Measurements from ENCODE around the gene ARHGEF18.

Gene ARHGEF18

GRCh38 chr19:7386769-7387168, 38.0 kb downstream of the ARHGEF18 start:
- Histone ChIP-seq H3K9me3 (no peaks in the 10 kb centered on the region), H3K36me3 (peaks cover 0 to 14% (median 6%) of the 10 kb centered on the region in 3 donors), H3K27ac (no peak overlapping the region), H3K4me3 (no peak overlapping the region), H3K4me1 (no peaks in the 10 kb centered on the region), H3K27me3 (no peaks in the 10 kb centered on the region)
- TF ChIP-seq, protein P1, sequence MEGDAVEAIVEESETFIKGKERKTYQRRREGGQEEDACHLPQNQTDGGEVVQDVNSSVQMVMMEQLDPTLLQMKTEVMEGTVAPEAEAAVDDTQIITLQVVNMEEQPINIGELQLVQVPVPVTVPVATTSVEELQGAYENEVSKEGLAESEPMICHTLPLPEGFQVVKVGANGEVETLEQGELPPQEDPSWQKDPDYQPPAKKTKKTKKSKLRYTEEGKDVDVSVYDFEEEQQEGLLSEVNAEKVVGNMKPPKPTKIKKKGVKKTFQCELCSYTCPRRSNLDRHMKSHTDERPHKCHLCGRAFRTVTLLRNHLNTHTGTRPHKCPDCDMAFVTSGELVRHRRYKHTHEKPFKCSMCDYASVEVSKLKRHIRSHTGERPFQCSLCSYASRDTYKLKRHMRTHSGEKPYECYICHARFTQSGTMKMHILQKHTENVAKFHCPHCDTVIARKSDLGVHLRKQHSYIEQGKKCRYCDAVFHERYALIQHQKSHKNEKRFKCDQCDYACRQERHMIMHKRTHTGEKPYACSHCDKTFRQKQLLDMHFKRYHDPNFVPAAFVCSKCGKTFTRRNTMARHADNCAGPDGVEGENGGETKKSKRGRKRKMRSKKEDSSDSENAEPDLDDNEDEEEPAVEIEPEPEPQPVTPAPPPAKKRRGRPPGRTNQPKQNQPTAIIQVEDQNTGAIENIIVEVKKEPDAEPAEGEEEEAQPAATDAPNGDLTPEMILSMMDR (IDR thresholded peaks at IDR 0.05), result no peak
- intact Hi-C loops (cut with DNase I; ENCODE audit: low total_unique reads), result no loop called here
- no peak for DNase-seq

DNA sequence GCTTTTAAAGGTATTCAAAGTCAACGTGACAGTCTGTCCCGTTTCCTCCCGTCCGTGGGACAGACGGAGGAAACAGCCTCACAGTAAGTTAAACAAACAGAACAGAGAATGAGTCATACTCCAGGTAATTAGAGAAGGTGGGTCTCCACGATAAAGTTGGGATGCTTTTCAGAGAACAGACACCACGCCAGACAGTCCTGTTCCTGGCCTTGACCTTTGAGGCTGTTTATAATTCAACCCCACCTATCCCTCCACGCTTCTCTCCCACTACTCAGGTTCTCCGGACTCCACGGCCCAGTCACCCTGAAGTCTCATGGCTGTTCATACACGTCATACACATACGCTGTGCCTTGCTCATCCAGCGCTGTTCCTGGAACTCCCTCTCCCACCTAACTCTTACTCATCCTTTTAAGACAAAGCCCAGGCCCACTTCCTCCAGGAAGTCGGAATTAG, 42.5 kb downstream of the ARHGEF18 start:
- TF ChIP-seq, protein P1 (IDR thresholded peaks at IDR 0.05), result no peak
- Histone ChIP-seq H3K27ac (no peak overlapping the region), H3K4me3 (no peak overlapping the region), H3K27me3 (no peaks in the 10 kb centered on the region), H3K9me3 (no peaks in the 10 kb centered on the region), H3K4me1 (peaks cover 0 to 18% (median 11%) of the 10 kb centered on the region in 4 donors), H3K36me3 (peaks cover 0 to 14% (median 6%) of the 10 kb centered on the region in 3 donors)
- no peak for DNase-seq
- intact Hi-C loops (cut with DNase I; ENCODE audit: low total_unique reads), result loop anchor here (10.0 kb wide), 1 partner anchor 144 kb away; the partner anchor contains the start of gene PNPLA6

GRCh38 chr19:7393459-7393858, 44.7 kb downstream of the ARHGEF18 start:
- intact Hi-C loops (cut with DNase I; ENCODE audit: low total_unique reads), result loop anchor here (10.0 kb wide), 1 partner anchor 141 kb away; the partner anchor contains the start of gene PNPLA6
- Histone ChIP-seq H3K4me3 (no peak overlapping the region), H3K27ac (no peak overlapping the region), H3K9me3 (no peaks in the 10 kb centered on the region), H3K27me3 (no peaks in the 10 kb centered on the region), H3K36me3 (peaks cover 0 to 8% (median 6%) of the 10 kb centered on the region in 3 donors), H3K4me1 (peaks cover 0 to 27% (median 19%) of the 10 kb centered on the region in 4 donors)
- TF ChIP-seq, protein P1 (IDR thresholded peaks at IDR 0.05), result no peak
- DNase-seq, result no peak

DNA sequence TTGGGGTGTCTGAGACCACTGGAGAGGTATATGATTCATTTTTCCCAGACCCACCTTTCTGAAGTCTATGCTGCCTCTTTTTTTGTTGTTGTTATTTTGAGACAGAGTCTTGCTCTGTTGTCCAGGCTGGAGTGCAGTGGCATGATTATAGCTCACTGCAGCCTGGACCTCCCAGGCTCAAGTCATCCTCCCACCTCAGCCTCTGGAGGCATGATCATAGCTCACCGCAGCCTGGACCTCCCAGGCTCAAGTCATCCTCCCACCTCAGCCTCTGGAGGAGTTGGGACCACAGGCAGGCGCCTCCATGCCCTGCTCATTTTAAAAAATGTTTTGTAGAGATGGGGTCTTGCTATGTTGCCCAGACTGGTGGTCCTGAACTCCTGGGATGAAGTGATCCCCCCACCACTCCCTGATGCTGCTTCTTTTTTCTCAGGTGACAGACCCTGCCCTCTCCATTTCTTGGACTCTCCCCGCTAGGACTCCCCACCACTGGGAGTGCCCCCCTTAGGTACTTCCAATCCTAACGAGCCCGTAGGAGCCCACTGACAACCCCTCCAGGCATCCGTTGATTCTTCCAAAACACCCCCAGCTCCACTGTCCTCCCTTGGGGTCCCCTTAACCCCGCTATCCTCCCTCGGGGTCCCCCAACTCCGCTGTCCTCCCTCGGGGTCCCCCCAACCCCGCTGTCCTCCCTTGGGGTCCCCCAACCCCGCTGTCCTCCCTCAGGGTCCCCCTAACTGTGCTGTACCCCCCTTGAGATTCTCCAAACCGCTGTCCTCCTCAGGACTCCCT, 45.4 kb downstream of the ARHGEF18 start:
- TF ChIP-seq, protein P1 (IDR thresholded peaks at IDR 0.05), result no peak
- intact Hi-C loops (cut with DNase I; ENCODE audit: low total_unique reads), result loop anchor here (10.0 kb wide), 1 partner anchor 141 kb away; the partner anchor contains the start of gene PNPLA6
- peak overlapping the region; percentile 96 to 97 for H3K4me3 ChIP-seq
- no peaks in the 10 kb centered on the region for H3K9me3 ChIP-seq
- H3K36me3 ChIP-seq, result peaks cover 0 to 8% (median 6%) of the 10 kb centered on the region in 3 donors
- DNase-seq, result no peak
- H3K27ac ChIP-seq, result peak overlapping the region; percentile 82 to 88
- peaks cover 0 to 33% (median 20%) of the 10 kb centered on the region in 4 donors for H3K4me1 ChIP-seq
- no peaks in the 10 kb centered on the region for H3K27me3 ChIP-seq

DNA sequence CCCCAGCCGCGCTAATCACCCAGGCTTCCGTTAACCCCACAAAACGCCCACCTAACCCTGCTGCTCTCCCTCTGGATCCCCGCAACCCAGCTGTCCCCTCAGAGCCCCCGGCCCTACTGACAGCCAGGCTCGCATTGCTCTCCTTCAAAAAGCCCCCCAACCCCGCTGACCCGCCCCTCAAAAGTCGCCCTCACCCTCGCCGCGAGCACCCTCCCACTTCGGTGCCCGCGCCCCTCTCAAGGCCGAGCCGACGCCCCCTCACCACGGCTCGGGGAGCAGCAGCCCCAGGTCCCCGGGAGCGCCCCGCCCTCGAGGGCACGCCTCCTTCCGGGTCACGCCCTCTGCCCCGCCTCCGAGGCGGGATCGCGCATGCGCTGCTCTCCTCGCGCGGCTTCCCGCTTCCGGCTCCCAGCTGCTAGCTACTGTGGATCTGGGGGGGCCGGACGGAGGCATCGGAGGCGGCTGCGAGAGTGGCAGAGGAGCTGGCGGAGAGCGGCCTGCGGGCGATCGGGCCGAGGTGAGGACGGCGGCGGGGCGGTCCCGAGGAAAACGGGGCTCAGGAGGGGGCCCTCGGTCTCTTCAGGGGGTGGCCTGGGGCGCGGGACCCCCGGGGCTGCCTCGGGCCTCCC, 46.1 kb downstream of the ARHGEF18 start:
- intact Hi-C loops (cut with DNase I; ENCODE audit: low total_unique reads), result loop anchor here (10.0 kb wide), 1 partner anchor 140 kb away; the partner anchor contains the start of gene PNPLA6
- H3K9me3 ChIP-seq, result no peaks in the 10 kb centered on the region
- peaks cover 0 to 4% (median 3%) of the 10 kb centered on the region in 3 donors for H3K36me3 ChIP-seq
- peaks cover 0 to 40% (median 22%) of the 10 kb centered on the region in 4 donors for H3K4me1 ChIP-seq
- peak overlapping the region; percentile 82 to 88 for H3K27ac ChIP-seq
- H3K27me3 ChIP-seq, result no peaks in the 10 kb centered on the region
- TF ChIP-seq, protein P1 (IDR thresholded peaks at IDR 0.05), result no peak
- peak; percentile 84 to 93 for DNase-seq
- H3K4me3 ChIP-seq, result peak overlapping the region; percentile 96 to 97
